Nephron progenitor cell (in vitro differentiated cells): ENCODE data around the gene LRCH1.

ENCODE experiments used
- DNase-seq: peaks from one replicate; pipeline ENCODE4 v3.0.0; 2021
- H3K27ac Mint-ChIP-seq: 2 replicates; pipeline ENCODE4 v1.8.0; 2021; ENCODE audit warnings: mild to moderate bottlenecking, moderate library complexity, mixed read lengths
- H3K27me3 Mint-ChIP-seq: 2 replicates; pipeline ENCODE4 v1.8.0; 2021; ENCODE audit warnings: mild to moderate bottlenecking, low read depth, mixed read lengths; ENCODE audit not compliant: poor library complexity
- H3K36me3 Mint-ChIP-seq: 2 replicates; pipeline ENCODE4 v1.8.0; 2021; ENCODE audit warnings: low read depth, mixed read lengths
- H3K4me1 Mint-ChIP-seq: 2 replicates; pipeline ENCODE4 v1.8.0; 2021; ENCODE audit warnings: mixed read lengths
- H3K4me3 Mint-ChIP-seq: 2 replicates; pipeline ENCODE4 v1.8.0; 2021; ENCODE audit warnings: mild to moderate bottlenecking, moderate library complexity, mixed read lengths
- H3K9me3 Mint-ChIP-seq: 2 replicates; pipeline ENCODE4 v1.8.0; 2021; ENCODE audit warnings: mild to moderate bottlenecking, moderate library complexity, mixed read lengths
- CTCF ChIP-seq: fragments of 200-600 bp; sonication (generic); IDR thresholded peaks from 2 replicates; pipeline ENCODE4 v1.5.0; 2021; ENCODE audit warnings: antibody characterized with exemption

LRCH1 gene

GRCh38 chr13:46595885-46596275 lies 42.9 kb downstream of the LRCH1 start:
- H3K4me1 Mint-ChIP-seq: peaks cover 37% of the 10 kb centered on the region
- H3K4me3 Mint-ChIP-seq: no peak overlapping the region
- TF ChIP-seq CTCF: no peak
- DNase-seq: no peak
- no peaks in the 10 kb centered on the region for H3K27me3 Mint-ChIP-seq
- peaks cover 13% of the 10 kb centered on the region for H3K36me3 Mint-ChIP-seq
- peaks cover 7% of the 10 kb centered on the region for H3K9me3 Mint-ChIP-seq
- no peak overlapping the region for H3K27ac Mint-ChIP-seq

GRCh38 chr13:46596466-46596865 lies 43.5 kb downstream of the LRCH1 start:
- Mint-ChIP-seq H3K36me3 (peaks cover 13% of the 10 kb centered on the region), H3K9me3 (peaks cover 7% of the 10 kb centered on the region), H3K27ac (no peak overlapping the region), H3K4me3 (no peak overlapping the region), H3K4me1 (peaks cover 42% of the 10 kb centered on the region), H3K27me3 (no peaks in the 10 kb centered on the region)
- no peak for DNase-seq
- no peak for TF ChIP-seq CTCF

GRCh38 chr13:46598140-46598819 lies 45.3 kb downstream of the LRCH1 start:
- TF ChIP-seq CTCF: no peak
- Mint-ChIP-seq H3K4me1 (peaks cover 50% of the 10 kb centered on the region), H3K27ac (no peak overlapping the region), H3K4me3 (no peak overlapping the region), H3K9me3 (peaks cover 7% of the 10 kb centered on the region), H3K27me3 (no peaks in the 10 kb centered on the region), H3K36me3 (peaks cover 13% of the 10 kb centered on the region)
- no peak for DNase-seq

- Mint-ChIP-seq H3K4me3 (no peak overlapping the region), H3K4me1 (peaks cover 52% of the 10 kb centered on the region), H3K36me3 (peaks cover 13% of the 10 kb centered on the region), H3K27ac (no peak overlapping the region), H3K9me3 (peaks cover 7% of the 10 kb centered on the region), H3K27me3 (no peaks in the 10 kb centered on the region)
- no peak for TF ChIP-seq CTCF
- no peak for DNase-seq
Observed at GRCh38 chr13:46598820-46599180, 45.8 kb downstream of the LRCH1 start.

- Mint-ChIP-seq H3K4me3 (no peak overlapping the region), H3K9me3 (peaks cover 7% of the 10 kb centered on the region), H3K27me3 (no peaks in the 10 kb centered on the region), H3K27ac (peak overlapping the region; percentile 41), H3K36me3 (peaks cover 13% of the 10 kb centered on the region), H3K4me1 (peaks cover 51% of the 10 kb centered on the region)
- no peak for TF ChIP-seq CTCF
- no peak for DNase-seq
Observed at GRCh38 chr13:46600943-46601311, 48.0 kb downstream of the LRCH1 start.

- peaks cover 8% of the 10 kb centered on the region for H3K36me3 Mint-ChIP-seq
- no peak for TF ChIP-seq CTCF
- H3K27me3 Mint-ChIP-seq: no peaks in the 10 kb centered on the region
- no peak overlapping the region for H3K4me3 Mint-ChIP-seq
- peaks cover 67% of the 10 kb centered on the region for H3K4me1 Mint-ChIP-seq
- H3K9me3 Mint-ChIP-seq: peaks cover 7% of the 10 kb centered on the region
- no peak overlapping the region for H3K27ac Mint-ChIP-seq
- no peak for DNase-seq
Observed at GRCh38 chr13:46602531-46602930, 49.6 kb downstream of the LRCH1 start.
